ENCODE measurements around the gene IFI27. TPM values are rescaled to one million over a fixed set of nuclear protein-coding genes. Genes with fewer than 3 reads are reported as not detected.

IFI27 gene
- total RNA-seq: 0.27 and 0.81 TPM in 2 replicates
- total RNA-seq (2013): 0.37 TPM
- polyA plus RNA-seq: 0.15 and 0.52 TPM in 2 replicates
- 0.57 TPM in 1 of 2 replicates, not detected in the other for polyA minus RNA-seq

DNA sequence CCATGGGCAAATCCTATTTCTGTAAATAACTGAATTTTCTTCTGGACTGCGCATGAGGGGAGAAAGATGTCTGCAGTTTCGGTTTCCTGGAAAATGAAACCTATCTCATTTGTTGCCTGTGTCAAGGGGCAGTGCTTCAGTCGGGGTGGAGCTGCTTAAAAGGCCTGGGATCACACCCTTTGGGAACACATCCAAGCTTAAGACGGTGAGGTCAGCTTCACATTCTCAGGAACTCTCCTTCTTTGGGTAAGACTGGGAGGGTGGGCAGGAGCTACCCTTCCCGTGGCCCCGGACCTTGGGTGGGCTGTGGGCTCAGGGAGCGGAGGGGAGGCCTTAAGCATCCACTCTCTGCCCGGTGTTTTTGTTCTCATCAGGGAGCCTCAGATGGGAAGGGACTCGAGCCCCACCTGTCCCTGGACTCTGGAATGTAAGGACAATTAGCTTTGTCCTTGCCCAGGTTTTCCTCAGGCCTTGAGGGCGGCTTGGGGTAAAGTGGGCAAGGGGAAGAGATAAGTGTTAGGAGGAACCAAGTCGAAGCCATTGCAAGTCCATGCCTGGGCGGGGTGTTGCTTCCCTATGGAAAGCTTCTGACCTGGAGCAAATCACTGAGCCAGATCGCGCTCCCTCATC, at the start of gene IFI27:
TSS of gene IFI27 (plus strand) at position 185 of the 630 bp plus-strand sequence.
- WGBS (ENCODE audit: insufficient coverage): 97% methylated on average over 14 of the region's 14 CpGs
- Mint-ChIP-seq H3K9me3 (ENCODE audit: insufficient read depth) (no peaks in the 10 kb centered on the region), H3K27me3 (peaks cover 14% of the 10 kb centered on the region), H3K4me3 (no peak within 1 kb of the TSS), H3K4me1 (no peaks in the 10 kb centered on the region), H3K27ac (no peak within 1 kb of the TSS)
- no peaks in the 10 kb centered on the region for H4K20me1 ChIP-seq (ENCODE audit: control insufficient read depth, insufficient read depth, low read length, poor library complexity, severe bottlenecking)
- H3K27ac ChIP-seq (ENCODE audit: low read length in 2 of 2): no peak within 1 kb of the TSS
- H3K4me2 ChIP-seq (replicated peaks; ENCODE audit: low read depth, low read length, poor library complexity, severe bottlenecking): no peak within 1 kb of the TSS
- ChIA-PET CTCF (interaction anchor here (1.6 kb wide), 1 partner anchor 22 kb away, joined by 5 read pairs; no protein-coding TSS in a partner anchor), POLR2A (no interaction called here)
- H3K9ac ChIP-seq (ENCODE audit: low read length): no peak within 1 kb of the TSS
- no peak within 1 kb of the TSS for H2AFZ ChIP-seq (ENCODE audit: insufficient read depth, low read depth, low read length, poor library complexity, severe bottlenecking)
- peaks cover 0 to 3% (median 0%) of the 10 kb centered on the region in 4 experiments for H3K27me3 ChIP-seq (replicated peaks in 1 of 4; ENCODE audit: control extremely low read depth in 1 of 4, control insufficient read depth in 3 of 4, insufficient read depth in 4 of 4, low read length in 3 of 4)
- H3K4me1 ChIP-seq (ENCODE audit: control insufficient read depth in 2 of 2, insufficient read depth in 2 of 2, low read length in 2 of 2): no peaks in the 10 kb centered on the region
- intact Hi-C loops (cut with micrococcal nuclease): no loop called here
- TF ChIP-seq, protein P1, sequence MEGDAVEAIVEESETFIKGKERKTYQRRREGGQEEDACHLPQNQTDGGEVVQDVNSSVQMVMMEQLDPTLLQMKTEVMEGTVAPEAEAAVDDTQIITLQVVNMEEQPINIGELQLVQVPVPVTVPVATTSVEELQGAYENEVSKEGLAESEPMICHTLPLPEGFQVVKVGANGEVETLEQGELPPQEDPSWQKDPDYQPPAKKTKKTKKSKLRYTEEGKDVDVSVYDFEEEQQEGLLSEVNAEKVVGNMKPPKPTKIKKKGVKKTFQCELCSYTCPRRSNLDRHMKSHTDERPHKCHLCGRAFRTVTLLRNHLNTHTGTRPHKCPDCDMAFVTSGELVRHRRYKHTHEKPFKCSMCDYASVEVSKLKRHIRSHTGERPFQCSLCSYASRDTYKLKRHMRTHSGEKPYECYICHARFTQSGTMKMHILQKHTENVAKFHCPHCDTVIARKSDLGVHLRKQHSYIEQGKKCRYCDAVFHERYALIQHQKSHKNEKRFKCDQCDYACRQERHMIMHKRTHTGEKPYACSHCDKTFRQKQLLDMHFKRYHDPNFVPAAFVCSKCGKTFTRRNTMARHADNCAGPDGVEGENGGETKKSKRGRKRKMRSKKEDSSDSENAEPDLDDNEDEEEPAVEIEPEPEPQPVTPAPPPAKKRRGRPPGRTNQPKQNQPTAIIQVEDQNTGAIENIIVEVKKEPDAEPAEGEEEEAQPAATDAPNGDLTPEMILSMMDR (IDR thresholded peaks at IDR 0.05): no peak
- no peak for TF ChIP-seq EZH2 (IDR thresholded peaks at IDR 0.05; ENCODE audit: borderline replicate concordance, insufficient read depth, low read depth, low read length, poor library complexity, severe bottlenecking)
- DNase-seq (no peak), ATAC-seq (ENCODE audit: low read depth) (no peak)
- H3K4me3 ChIP-seq (ENCODE audit: control extremely low read depth in 1 of 5, extremely low read depth in 1 of 5, insufficient read depth in 1 of 5, low read depth in 2 of 5, low read length in 4 of 5): no peak within 1 kb of the TSS
- H3K36me3 ChIP-seq (replicated peaks in 1 of 2; ENCODE audit: control extremely low read depth in 1 of 2, control insufficient read depth in 1 of 2, extremely low read depth in 1 of 2, insufficient read depth in 2 of 2, low read length in 1 of 2): no peaks in the 10 kb centered on the region
- H3K9me3 ChIP-seq (ENCODE audit: control extremely low read depth in 1 of 3, control insufficient read depth in 2 of 3, insufficient read depth in 1 of 3, low read length in 2 of 3): no peaks in the 10 kb centered on the region
- no peaks in the 10 kb centered on the region for H3K79me2 ChIP-seq (ENCODE audit: control insufficient read depth, insufficient read depth, low read length)

DNA sequence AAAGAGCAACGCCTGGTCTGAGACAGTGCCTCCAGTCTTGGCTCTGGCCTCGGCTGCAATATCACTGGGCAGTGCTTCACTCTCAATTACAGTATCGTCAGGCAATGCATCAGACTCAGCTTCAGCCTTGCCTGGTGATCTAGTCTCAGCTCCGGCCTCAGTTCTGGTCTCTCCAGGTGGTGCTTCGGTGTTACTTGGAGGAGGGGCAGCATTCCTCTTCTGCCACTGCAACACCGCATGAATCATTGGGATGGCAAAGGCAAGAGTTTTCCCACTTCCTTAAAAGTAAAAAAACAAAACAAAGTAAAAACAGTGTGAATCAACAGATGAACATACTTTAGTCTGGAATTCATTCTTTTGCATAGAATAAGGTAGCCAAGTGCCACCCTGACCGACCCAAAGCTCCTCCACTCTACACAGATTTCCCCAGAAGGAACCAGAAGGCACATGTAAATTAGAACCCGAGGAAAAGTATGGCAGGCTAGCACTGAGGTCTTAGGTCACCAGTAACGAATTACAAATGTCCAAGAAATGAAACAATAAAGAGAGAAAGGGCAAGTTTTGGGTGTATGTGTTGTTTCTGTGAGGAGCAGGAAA, 48.1 kb upstream of the IFI27 start:
- peaks cover 39% of the 10 kb centered on the region for H3K4me1 Mint-ChIP-seq
- peaks cover 0 to 6% of the 10 kb centered on the region in 2 donors for H3K4me1 ChIP-seq (ENCODE audit: control insufficient read depth in 2 of 2, insufficient read depth in 2 of 2, low read length in 2 of 2)
- peaks cover 0 to 1% (median 0%) of the 10 kb centered on the region in 3 donors for H3K9me3 ChIP-seq (ENCODE audit: control extremely low read depth in 1 of 3, control insufficient read depth in 2 of 3, insufficient read depth in 1 of 3, low read length in 2 of 3)
- H3K9me3 Mint-ChIP-seq (ENCODE audit: insufficient read depth): no peaks in the 10 kb centered on the region
- TF ChIP-seq, protein P1 (IDR thresholded peaks at IDR 0.05): no peak
- no peak for TF ChIP-seq EZH2 (IDR thresholded peaks at IDR 0.05; ENCODE audit: borderline replicate concordance, insufficient read depth, low read depth, low read length, poor library complexity, severe bottlenecking)
- H3K4me3 Mint-ChIP-seq: no peak overlapping the region
- no peak overlapping the region for H3K4me2 ChIP-seq (replicated peaks; ENCODE audit: low read depth, low read length, poor library complexity, severe bottlenecking)
- intact Hi-C loops (cut with micrococcal nuclease): no loop called here
- peaks cover 31 to 57% of the 10 kb centered on the region in 2 experiments for H3K36me3 ChIP-seq (replicated peaks in 1 of 2; ENCODE audit: control extremely low read depth in 1 of 2, control insufficient read depth in 1 of 2, extremely low read depth in 1 of 2, insufficient read depth in 2 of 2, low read length in 1 of 2)
- ChIA-PET CTCF (no interaction called here), POLR2A (no interaction called here)
- H2AFZ ChIP-seq (ENCODE audit: insufficient read depth, low read depth, low read length, poor library complexity, severe bottlenecking): no peak overlapping the region
- peaks cover 95% of the 10 kb centered on the region for H4K20me1 ChIP-seq (ENCODE audit: control insufficient read depth, insufficient read depth, low read length, poor library complexity, severe bottlenecking)
- DNase-seq (no peak), ATAC-seq (ENCODE audit: low read depth) (no peak)
- no peak overlapping the region for H3K27ac ChIP-seq (ENCODE audit: low read length in 2 of 2)
- no peaks in the 10 kb centered on the region for H3K27me3 Mint-ChIP-seq
- H3K27ac Mint-ChIP-seq: no peak overlapping the region
- H3K4me3 ChIP-seq (ENCODE audit: control extremely low read depth in 1 of 5, extremely low read depth in 1 of 5, insufficient read depth in 1 of 5, low read depth in 2 of 5, low read length in 4 of 5): no peak overlapping the region
- no peak overlapping the region for H3K9ac ChIP-seq (ENCODE audit: low read length)
- WGBS (ENCODE audit: insufficient coverage): 98% methylated on average over 4 of the region's 9 CpGs
- H3K27me3 ChIP-seq (replicated peaks in 1 of 4; ENCODE audit: control extremely low read depth in 1 of 4, control insufficient read depth in 3 of 4, insufficient read depth in 4 of 4, low read length in 3 of 4): no peaks in the 10 kb centered on the region
- peaks cover 50% of the 10 kb centered on the region for H3K79me2 ChIP-seq (ENCODE audit: control insufficient read depth, insufficient read depth, low read length)

Measured in B cell (primary cell).